Thyroid gland (tissue), 4 donors: ENCODE data around the gene PPP2R5C. TPM values are rescaled to one million over a fixed set of nuclear protein-coding genes. Genes with fewer than 3 reads are reported as not detected.

ENCODE experiments used
- DNase-seq, 2 donors: peaks; one replicate each; pipeline ENCODE4 v3.0.0-alpha.2; 2019
- H3K27ac ChIP-seq, 3 donors: fragments of 200-600 bp; sonication (generic); 1 replicate in 2 of 3; 2 replicates in 1 of 3; pipeline ENCODE4 v1.5.1; 2016 to 2019; ENCODE audit warnings: mild to moderate bottlenecking in 1 of 3, moderate library complexity in 1 of 3
- H3K27me3 ChIP-seq: fragments of 200-600 bp; sonication (generic); one replicate; pipeline ENCODE4 v1.5.1; 2019
- H3K36me3 ChIP-seq, 2 donors: fragments of 200-600 bp; sonication (generic); one replicate each; pipeline ENCODE4 v1.5.1; 2016 to 2019
- H3K4me1 ChIP-seq, 2 donors: fragments of 200-600 bp; sonication (generic); one replicate each; pipeline ENCODE4 v1.5.1; 2017 to 2019
- H3K4me3 ChIP-seq, 3 donors: fragments of 200-600 bp; sonication (generic); replicated peaks in 1 of 3; 1 replicate in 2 of 3; 2 replicates in 1 of 3; pipeline ENCODE4 v1.5.1; 2016; ENCODE audit warnings: mild to moderate bottlenecking in 1 of 3
- H3K9me3 ChIP-seq: fragments of 200-600 bp; sonication (generic); one replicate; pipeline ENCODE4 v1.5.1; 2017
- POLR2A ChIP-seq, 2 donors: fragments of 450-650 bp; IDR thresholded peaks; one replicate each; pipeline ENCODE4 v1.6.1; 2017; ENCODE audit warnings: antibody characterized with exemption in 2 of 2, mild to moderate bottlenecking in 2 of 2, moderate library complexity in 1 of 2
- WGBS, 2 donors: methylation state at CpG; one replicate each; pipeline ENCODE4 v1.1.5; 2017; 5-methylcytosine and 5-hydroxymethylcytosine counted together
- intact Hi-C: fragments of 100-400 bp; cut with DNase I; formaldehyde crosslinking; loops from one replicate; pipeline ENCODE4 v1.15.1; 2023
- total RNA-seq, 4 donors: library from RNA; depleted of rRNA; stranded (reverse); fragments of >200 nt; gene quantifications; one replicate each; pipeline ENCODE4 v1.2.3, GENCODE V29; 2016
- TF ChIP-seq, protein P1 (sequence below), 6 experiments: fragments of 200-600 bp in 3 of 6; fragments of 450-650 bp in 3 of 6; sonication (generic) in 3 of 6; IDR thresholded peaks; one replicate each; pipeline ENCODE4 v1.5.1; 2016 to 2019; ENCODE audit warnings: antibody characterized with exemption in 6 of 6, mild to moderate bottlenecking in 2 of 6, inconsistent platforms in 1 of 6, moderate library complexity in 1 of 6

Gene PPP2R5C
- total RNA-seq, 4 donors from 2014 or later = 105 to 209 (median 141) TPM

- no peak for TF ChIP-seq POLR2A (IDR thresholded peaks at IDR 0.05)
- TF ChIP-seq, protein P1, sequence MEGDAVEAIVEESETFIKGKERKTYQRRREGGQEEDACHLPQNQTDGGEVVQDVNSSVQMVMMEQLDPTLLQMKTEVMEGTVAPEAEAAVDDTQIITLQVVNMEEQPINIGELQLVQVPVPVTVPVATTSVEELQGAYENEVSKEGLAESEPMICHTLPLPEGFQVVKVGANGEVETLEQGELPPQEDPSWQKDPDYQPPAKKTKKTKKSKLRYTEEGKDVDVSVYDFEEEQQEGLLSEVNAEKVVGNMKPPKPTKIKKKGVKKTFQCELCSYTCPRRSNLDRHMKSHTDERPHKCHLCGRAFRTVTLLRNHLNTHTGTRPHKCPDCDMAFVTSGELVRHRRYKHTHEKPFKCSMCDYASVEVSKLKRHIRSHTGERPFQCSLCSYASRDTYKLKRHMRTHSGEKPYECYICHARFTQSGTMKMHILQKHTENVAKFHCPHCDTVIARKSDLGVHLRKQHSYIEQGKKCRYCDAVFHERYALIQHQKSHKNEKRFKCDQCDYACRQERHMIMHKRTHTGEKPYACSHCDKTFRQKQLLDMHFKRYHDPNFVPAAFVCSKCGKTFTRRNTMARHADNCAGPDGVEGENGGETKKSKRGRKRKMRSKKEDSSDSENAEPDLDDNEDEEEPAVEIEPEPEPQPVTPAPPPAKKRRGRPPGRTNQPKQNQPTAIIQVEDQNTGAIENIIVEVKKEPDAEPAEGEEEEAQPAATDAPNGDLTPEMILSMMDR (IDR thresholded peaks at IDR 0.05) = no peak
- Histone ChIP-seq H3K27me3 (no peaks in the 10 kb centered on the region), H3K36me3 (no peaks in the 10 kb centered on the region), H3K4me3 (no peak overlapping the region), H3K4me1 (peaks cover 10 to 30% of the 10 kb centered on the region in 2 donors), H3K9me3 (no peaks in the 10 kb centered on the region), H3K27ac (no peak overlapping the region)
- intact Hi-C loops = no loop called here
- 93 to 96% methylated on average over 5 of the region's 5 CpGs for WGBS, 2 donors
- DNase-seq = no peak
These were observed 91.3 kb downstream of the PPP2R5C start for GRCh38 chr14:101852785-101853184.

GRCh38 chr14:101853455-101854018 lies 92.0 kb downstream of the PPP2R5C start:
- H3K27ac ChIP-seq = no peak overlapping the region
- H3K36me3 ChIP-seq = no peaks in the 10 kb centered on the region
- intact Hi-C loops = no loop called here
- H3K4me1 ChIP-seq = peaks cover 17 to 38% of the 10 kb centered on the region in 2 donors
- H3K4me3 ChIP-seq = no peak overlapping the region
- WGBS, 2 donors = 80 to 82% methylated on average over 15 of the region's 15 CpGs
- H3K27me3 ChIP-seq = no peaks in the 10 kb centered on the region
- TF ChIP-seq, protein P1 (IDR thresholded peaks at IDR 0.05) = no peak
- TF ChIP-seq POLR2A (IDR thresholded peaks at IDR 0.05) = no peak
- no peaks in the 10 kb centered on the region for H3K9me3 ChIP-seq
- DNase-seq = no peak

DNA sequence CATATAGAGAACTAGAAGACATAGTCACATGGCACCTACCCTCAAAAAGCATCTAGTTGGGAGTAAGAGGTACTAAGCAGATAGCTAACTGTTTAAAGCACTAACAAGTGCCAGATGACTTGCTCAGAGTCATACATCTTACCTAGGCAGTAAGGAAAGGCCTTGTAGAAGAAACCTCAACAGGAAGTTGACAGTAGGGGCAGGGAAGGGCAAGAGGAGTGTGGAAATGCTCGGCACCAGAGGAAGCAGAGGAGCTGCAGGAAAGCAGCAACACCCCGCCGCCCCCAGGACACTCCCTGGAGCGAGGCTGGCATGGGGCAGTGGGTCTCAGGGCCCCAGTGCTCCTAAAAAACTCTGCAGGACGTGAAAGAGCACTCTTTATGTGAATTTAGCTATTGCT lies 92.9 kb downstream of the PPP2R5C start:
- Histone ChIP-seq H3K4me3 (no peak overlapping the region), H3K27me3 (no peaks in the 10 kb centered on the region), H3K36me3 (no peaks in the 10 kb centered on the region), H3K27ac (no peak overlapping the region), H3K4me1 (peaks cover 26 to 46% of the 10 kb centered on the region in 2 donors), H3K9me3 (no peaks in the 10 kb centered on the region)
- intact Hi-C loops = no loop called here
- no peak for DNase-seq
- 67 to 74% methylated on average over 5 of the region's 5 CpGs for WGBS, 2 donors
- TF ChIP-seq POLR2A (IDR thresholded peaks at IDR 0.05) = no peak
- TF ChIP-seq, protein P1 (IDR thresholded peaks at IDR 0.05) = no peak

GRCh38 chr14:101855958-101856357 lies 94.4 kb downstream of the PPP2R5C start:
- TF ChIP-seq, protein P1 (IDR thresholded peaks at IDR 0.05) = no peak
- no peak for TF ChIP-seq POLR2A (IDR thresholded peaks at IDR 0.05)
- no peak for DNase-seq
- Histone ChIP-seq H3K27me3 (no peaks in the 10 kb centered on the region), H3K4me1 (peaks cover 28 to 50% of the 10 kb centered on the region in 2 donors), H3K27ac (no peak overlapping the region), H3K9me3 (no peaks in the 10 kb centered on the region), H3K36me3 (no peaks in the 10 kb centered on the region), H3K4me3 (no peak overlapping the region)
- 86 to 88% methylated on average over 5 of the region's 5 CpGs for WGBS, 2 donors
- intact Hi-C loops = no loop called here

GRCh38 chr14:101856536-101856935 lies 95.0 kb downstream of the PPP2R5C start:
- TF ChIP-seq POLR2A (IDR thresholded peaks at IDR 0.05) = no peak
- TF ChIP-seq, protein P1 (IDR thresholded peaks at IDR 0.05) = no peak
- Histone ChIP-seq H3K27ac (no peak overlapping the region), H3K4me3 (no peak overlapping the region), H3K9me3 (no peaks in the 10 kb centered on the region), H3K27me3 (no peaks in the 10 kb centered on the region), H3K4me1 (peaks cover 28 to 50% of the 10 kb centered on the region in 2 donors), H3K36me3 (no peaks in the 10 kb centered on the region)
- WGBS, 2 donors = 89 to 91% methylated on average over 4 of the region's 4 CpGs
- no peak for DNase-seq
- intact Hi-C loops = no loop called here
